Measurements from ENCODE around the gene FFAR4. TPM values are rescaled to one million over a fixed set of nuclear protein-coding genes. Genes with fewer than 3 reads are reported as not detected.
"Not testable (repeated sequence)": the region's sequence is repeated elsewhere in the genome, so short reads cannot be mapped to it uniquely, and the experiment has no call there.

Gene FFAR4
- not detected in 2 replicates for total RNA-seq (2014; rRNA removed; shearing (Covaris generic))

- peak; percentile 5 for DNase-seq (ENCODE audit: low read depth)
Measured at GRCh38 chr10:93566435-93567276, at the start of gene FFAR4. Gene FFAR4 (plus strand): TSS chr10:93566665. CDS start chr10:93566721, 56 bp downstream.

- DNase-seq (ENCODE audit: low read depth), result no peak
Measured at GRCh38 chr10:93518531-93518930, 47.9 kb upstream of the FFAR4 start.

GRCh38 chr10:93535293-93535692, 31.2 kb upstream of the FFAR4 start:
- DNase-seq (ENCODE audit: low read depth), result no peak

- not testable (repeated sequence) for DNase-seq (ENCODE audit: low read depth)
Measured at GRCh38 chr10:93540871-93541270, 25.6 kb upstream of the FFAR4 start.

- DNase-seq (ENCODE audit: low read depth), result peak; percentile 19
Measured at GRCh38 chr10:93541402-93542357, 24.8 kb upstream of the FFAR4 start.

- DNase-seq (ENCODE audit: low read depth), result peak; percentile 16
Measured at GRCh38 chr10:93542358-93542791, 24.1 kb upstream of the FFAR4 start.

GRCh38 chr10:93546995-93547394, 19.5 kb upstream of the FFAR4 start:
- DNase-seq (ENCODE audit: low read depth), result not testable (repeated sequence)

- DNase-seq (ENCODE audit: low read depth), result no peak
Measured at GRCh38 chr10:93547522-93547921, 18.9 kb upstream of the FFAR4 start.

GRCh38 chr10:93548376-93549071, 17.9 kb upstream of the FFAR4 start:
- no peak for DNase-seq (ENCODE audit: low read depth)

GRCh38 chr10:93550606-93551005, 15.9 kb upstream of the FFAR4 start:
- no peak for DNase-seq (ENCODE audit: low read depth)

GRCh38 chr10:93552780-93553179, 13.7 kb upstream of the FFAR4 start:
- DNase-seq (ENCODE audit: low read depth), result no peak

- DNase-seq (ENCODE audit: low read depth), result peak; percentile 9
Measured at GRCh38 chr10:93553482-93554315, 12.8 kb upstream of the FFAR4 start.

GRCh38 chr10:93554316-93554663, 12.2 kb upstream of the FFAR4 start:
- no peak for DNase-seq (ENCODE audit: low read depth)

GRCh38 chr10:93554760-93555432, 11.6 kb upstream of the FFAR4 start:
- peak; percentile 56 for DNase-seq (ENCODE audit: low read depth)

GRCh38 chr10:93559490-93559889, 7.0 kb upstream of the FFAR4 start:
- no peak for DNase-seq (ENCODE audit: low read depth)

GRCh38 chr10:93560541-93560940, 5.9 kb upstream of the FFAR4 start:
- no peak for DNase-seq (ENCODE audit: low read depth)

GRCh38 chr10:93565446-93565845, 1.0 kb upstream of the FFAR4 start:
- no peak for DNase-seq (ENCODE audit: low read depth)

- DNase-seq (ENCODE audit: low read depth), result no peak
Measured at GRCh38 chr10:93567277-93568104, 1.0 kb downstream of the FFAR4 start.

- peak; percentile 8 for DNase-seq (ENCODE audit: low read depth)
Measured at GRCh38 chr10:93568105-93568390, 1.6 kb downstream of the FFAR4 start.

GRCh38 chr10:93570383-93570782, 3.9 kb downstream of the FFAR4 start:
- DNase-seq (ENCODE audit: low read depth), result no peak
